HG03575 (cell line): ENCODE results near the gene DENND1A.

ENCODE experiments used
- ATAC-seq: cut with Tn5 transposase; IDR thresholded peaks from one replicate; pipeline ENCODE4 v1.9.1; 2021; ENCODE audit not compliant: unreplicated experiment, insufficient number of reproducible peaks, low FRiP score; ENCODE audit errors: extremely low read depth

Gene DENND1A

GRCh38 chr9:123360161-123361085 is 569.5 kb downstream of the DENND1A start:
- no peak for ATAC-seq

GRCh38 chr9:123359546-123359945 is 570.4 kb downstream of the DENND1A start:
- no peak for ATAC-seq

GRCh38 chr9:123359106-123359505 is 570.8 kb downstream of the DENND1A start:
- no peak for ATAC-seq

- ATAC-seq = no peak
These were observed 571.6 kb downstream of the DENND1A start for GRCh38 chr9:123358181-123358905.

GRCh38 chr9:123357743-123358059 is 572.2 kb downstream of the DENND1A start:
- no peak for ATAC-seq

GRCh38 chr9:123356851-123357742 is 572.8 kb downstream of the DENND1A start:
- no peak for ATAC-seq

- no peak for ATAC-seq
These were observed 574.0 kb downstream of the DENND1A start, which contains the start of gene CRB2 for GRCh38 chr9:123355761-123356431. CRB2 (plus strand) TSS chr9:123356197; CDS start chr9:123356261, 64 bp downstream.

DNA sequence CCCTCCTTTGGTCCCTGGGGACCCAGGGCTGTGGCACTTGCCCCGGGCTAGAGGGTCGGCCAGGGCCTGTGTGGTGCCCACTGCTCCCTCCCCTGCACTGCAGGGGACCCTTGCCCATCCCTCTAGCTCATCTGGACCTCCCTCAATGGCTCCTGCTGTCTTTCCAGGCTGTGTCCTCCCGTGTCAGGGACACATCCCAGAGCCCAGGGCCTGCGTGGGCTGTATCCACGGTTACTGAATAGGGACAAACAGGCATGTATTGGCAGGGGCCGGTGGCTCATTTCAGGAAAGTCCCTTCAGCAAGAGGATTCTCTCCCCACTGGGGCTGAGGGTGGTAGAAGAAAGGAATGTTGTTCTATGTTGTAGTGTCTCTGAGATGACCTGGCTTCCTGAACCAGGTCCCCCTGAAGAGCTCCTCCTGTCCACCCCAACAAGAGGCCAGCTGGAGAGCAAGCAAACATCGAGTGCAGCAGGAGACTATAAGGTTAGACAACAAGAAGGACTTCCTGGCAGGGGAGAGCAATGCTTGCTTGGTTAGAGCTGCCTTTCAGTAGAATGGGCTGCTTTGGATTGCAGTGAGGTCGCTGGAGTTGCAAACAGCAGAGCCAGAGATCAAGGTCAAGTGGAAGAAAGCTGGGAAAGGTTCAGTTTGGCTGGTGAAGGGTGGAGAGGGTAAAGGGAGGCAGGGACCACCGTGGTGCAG is 575.0 kb downstream of the DENND1A start:
- ATAC-seq = no peak

DNA sequence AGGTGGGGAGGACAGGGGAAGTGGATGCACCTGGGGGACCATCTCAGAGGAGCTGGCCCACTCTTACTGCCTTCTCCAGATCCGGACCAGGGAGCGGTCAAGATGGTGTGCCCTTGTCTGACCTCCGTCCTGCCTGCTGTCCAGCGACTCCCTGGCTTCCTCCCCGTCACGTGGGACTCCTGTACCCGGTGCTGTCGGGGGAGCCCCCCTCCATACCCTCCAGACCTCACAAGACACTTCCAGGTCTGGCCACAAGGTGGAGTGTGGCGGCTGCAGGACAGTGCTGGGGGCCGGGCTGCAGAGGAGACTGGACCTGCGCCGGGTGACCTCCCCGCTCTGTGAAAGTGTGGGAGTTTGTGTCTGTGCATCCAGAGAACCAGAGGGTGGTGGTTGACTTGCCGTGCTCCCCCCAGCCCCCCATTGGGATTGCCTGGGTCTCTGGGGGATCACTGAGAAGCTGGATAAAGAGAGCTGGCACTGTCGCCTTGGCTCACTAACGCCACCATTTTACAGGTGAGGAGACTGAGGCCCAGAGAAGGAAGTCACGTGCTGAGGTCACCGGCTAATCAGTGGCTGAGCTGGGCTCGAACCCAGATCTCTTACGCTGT is 575.8 kb downstream of the DENND1A start:
- ATAC-seq = no peak

- ATAC-seq = no peak
These were observed 576.9 kb downstream of the DENND1A start for GRCh38 chr9:123353041-123353440.

GRCh38 chr9:123350590-123351310 is 579.2 kb downstream of the DENND1A start:
- ATAC-seq = no peak

- no peak for ATAC-seq
These were observed 580.0 kb downstream of the DENND1A start for GRCh38 chr9:123349691-123350480.

GRCh38 chr9:123349033-123349432 is 580.9 kb downstream of the DENND1A start:
- no peak for ATAC-seq

DNA sequence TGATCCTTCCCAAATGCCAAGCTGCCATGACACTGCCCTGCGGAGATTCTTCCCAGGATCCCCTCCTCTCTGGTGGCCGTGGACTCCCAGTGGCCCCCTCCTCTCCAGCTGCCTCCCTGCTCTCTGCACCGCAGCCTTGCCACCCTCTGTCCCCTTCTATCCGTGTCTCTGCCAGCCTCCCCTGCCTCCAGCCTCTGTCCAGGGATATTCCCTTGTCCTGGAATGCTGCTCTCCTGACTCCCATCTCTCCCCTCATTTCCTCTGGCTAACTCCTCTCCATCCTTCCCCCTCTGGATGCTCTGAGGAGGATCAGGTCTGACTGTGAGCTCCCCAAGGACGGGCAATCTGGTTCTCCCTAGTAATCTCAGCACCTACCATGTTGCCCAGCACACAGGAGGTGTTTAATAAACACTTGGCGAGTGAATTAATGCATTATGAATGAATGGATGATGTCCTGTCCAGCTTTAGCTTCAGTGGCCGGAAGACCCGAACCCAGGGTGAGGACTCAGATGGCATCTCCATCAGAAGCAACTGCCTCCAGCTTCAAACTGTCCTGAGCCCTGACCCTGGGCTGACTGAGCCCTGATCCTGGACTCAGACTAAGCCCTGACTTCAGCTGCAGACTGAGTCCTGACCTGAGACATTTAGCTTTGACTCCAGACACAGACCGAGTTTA is 581.5 kb downstream of the DENND1A start:
- ATAC-seq = no peak

DNA sequence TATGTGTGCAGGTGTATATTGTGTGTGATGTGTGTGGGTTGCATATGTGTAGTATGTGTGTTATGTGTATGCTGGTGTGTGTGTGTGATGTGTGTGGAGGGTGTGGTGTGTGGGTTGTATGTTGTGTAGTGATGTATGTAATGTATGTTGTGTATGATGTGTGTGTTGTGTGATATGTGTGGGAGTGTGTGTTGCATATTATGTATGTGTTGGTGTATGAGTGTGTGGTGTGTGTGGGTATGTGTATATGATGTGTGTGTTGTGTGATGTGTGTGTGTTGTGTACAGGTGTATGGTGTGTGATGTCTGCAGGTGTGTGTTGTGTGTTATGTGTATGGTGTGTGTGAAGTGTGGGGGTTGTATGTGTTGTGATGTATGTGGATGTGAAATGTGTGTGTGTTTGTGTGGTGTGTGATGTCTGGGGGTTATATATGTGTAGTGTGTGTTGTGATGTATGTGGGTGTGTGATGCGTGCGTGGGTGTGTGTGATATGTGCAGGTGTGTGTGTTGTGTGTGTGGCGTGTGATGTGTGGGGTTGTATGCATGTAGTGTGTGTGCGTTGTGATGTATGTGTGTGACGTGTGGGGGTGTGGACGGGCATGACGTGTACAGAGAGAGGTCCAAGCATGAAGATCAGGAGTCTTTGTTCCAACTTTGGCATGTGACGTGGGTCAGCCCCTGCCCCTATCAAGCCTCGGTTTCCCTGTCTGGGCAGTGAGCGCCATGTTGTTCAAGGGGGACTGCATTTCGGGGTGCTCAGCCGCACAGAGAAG is 582.5 kb downstream of the DENND1A start:
- no peak for ATAC-seq
